GM21390 (cell line): ENCODE results near the gene CCDC85C.

ENCODE experiments used
- ATAC-seq: cut with Tn5 transposase; IDR thresholded peaks from one replicate; pipeline ENCODE4 v1.9.1; 2021; ENCODE audit not compliant: unreplicated experiment

Gene CCDC85C

DNA sequence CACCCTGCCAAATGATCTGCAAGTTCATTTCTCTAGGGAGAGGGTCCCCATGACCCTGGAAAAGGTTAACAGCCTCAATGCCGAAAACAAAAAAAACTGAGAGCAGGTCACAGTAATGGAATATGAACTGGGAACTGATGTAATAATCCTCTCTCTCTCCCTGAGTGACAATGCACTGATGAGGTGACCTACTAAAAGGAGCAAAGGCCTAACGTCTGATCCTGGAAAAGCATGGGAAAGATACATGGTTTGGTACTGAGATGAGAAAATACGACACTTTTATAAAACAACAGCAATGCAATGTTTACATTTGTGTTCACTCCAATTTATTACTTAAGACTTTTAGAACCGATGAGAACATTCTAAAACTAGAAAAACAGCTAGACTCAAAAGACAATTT lies 151.0 kb downstream of the CCDC85C start:
- no peak for ATAC-seq

- ATAC-seq = no peak
Observed at GRCh38 chr14:99451234-99451633, 152.8 kb downstream of the CCDC85C start.

GRCh38 chr14:99450266-99450665 lies 153.7 kb downstream of the CCDC85C start:
- ATAC-seq = no peak
